Measurements from ENCODE around the gene ARL4C.

ARL4C gene

GRCh38 chr2:234491281-234491680 is 5.6 kb downstream of the ARL4C start:
- ChIA-PET POLR2A (ENCODE audit: low non-redundant PET) (no interaction called here), CTCF (no interaction called here)
- DNase-seq (ENCODE audit: low spot score) = no peak
- H3K27ac ChIP-seq = no peak overlapping the region
- TF ChIP-seq, protein P1, sequence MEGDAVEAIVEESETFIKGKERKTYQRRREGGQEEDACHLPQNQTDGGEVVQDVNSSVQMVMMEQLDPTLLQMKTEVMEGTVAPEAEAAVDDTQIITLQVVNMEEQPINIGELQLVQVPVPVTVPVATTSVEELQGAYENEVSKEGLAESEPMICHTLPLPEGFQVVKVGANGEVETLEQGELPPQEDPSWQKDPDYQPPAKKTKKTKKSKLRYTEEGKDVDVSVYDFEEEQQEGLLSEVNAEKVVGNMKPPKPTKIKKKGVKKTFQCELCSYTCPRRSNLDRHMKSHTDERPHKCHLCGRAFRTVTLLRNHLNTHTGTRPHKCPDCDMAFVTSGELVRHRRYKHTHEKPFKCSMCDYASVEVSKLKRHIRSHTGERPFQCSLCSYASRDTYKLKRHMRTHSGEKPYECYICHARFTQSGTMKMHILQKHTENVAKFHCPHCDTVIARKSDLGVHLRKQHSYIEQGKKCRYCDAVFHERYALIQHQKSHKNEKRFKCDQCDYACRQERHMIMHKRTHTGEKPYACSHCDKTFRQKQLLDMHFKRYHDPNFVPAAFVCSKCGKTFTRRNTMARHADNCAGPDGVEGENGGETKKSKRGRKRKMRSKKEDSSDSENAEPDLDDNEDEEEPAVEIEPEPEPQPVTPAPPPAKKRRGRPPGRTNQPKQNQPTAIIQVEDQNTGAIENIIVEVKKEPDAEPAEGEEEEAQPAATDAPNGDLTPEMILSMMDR (conservative IDR thresholded peaks at IDR 0.05; ENCODE audit: low read depth) = no peak

DNA sequence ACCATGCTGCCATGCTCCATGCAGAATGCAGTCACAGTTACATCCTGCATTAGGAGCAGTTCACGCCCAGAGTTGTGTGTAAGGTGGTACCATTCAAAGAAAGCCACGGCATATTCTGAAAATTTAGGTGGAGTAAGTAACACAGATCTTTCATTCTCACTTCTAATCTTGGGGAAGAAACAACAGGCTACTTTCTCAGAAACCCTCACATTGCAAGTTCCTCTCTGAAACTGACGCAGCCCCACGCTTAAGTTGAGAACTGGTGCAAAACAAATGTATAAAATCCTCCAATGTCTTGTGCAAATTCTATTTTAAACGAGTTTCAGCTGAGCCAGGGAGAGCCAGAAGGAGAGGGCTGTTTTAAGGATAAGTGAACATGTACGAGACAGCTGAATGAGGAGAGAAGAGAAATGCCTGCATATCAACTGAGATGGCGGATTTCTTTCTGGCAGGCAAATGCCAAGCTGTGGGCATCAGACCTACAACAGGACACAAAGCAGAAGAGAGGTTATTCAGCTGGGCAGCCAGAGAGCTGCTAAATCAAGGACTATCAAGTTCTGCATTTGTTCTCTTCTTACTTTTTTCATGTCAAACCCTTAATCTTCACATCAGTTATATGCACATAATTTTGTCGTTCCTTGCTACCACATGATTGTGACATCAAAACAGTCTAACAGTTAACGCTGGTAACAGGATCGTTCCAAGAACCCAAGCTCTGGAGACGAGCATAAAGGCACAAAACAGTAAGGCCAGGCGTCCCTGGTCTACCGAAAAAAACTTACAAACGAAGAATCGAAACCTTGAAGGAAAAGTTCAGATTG is 6.4 kb downstream of the ARL4C start:
- ChIA-PET CTCF (interaction anchor here (0.6 kb wide), 1 partner anchor 350 kb away, joined by 4 read pairs; no protein-coding TSS in a partner anchor), POLR2A (ENCODE audit: low non-redundant PET) (no interaction called here)
- TF ChIP-seq, protein P1 (conservative IDR thresholded peaks at IDR 0.05; ENCODE audit: low read depth) = no peak
- no peak for DNase-seq (ENCODE audit: low spot score)
- H3K27ac ChIP-seq = no peak overlapping the region

GRCh38 chr2:234488913-234489451 is 7.9 kb downstream of the ARL4C start:
- peak overlapping the region; percentile 60 for H3K27ac ChIP-seq
- TF ChIP-seq, protein P1 (conservative IDR thresholded peaks at IDR 0.05; ENCODE audit: low read depth) = no peak
- DNase-seq (ENCODE audit: low spot score) = no peak
- ChIA-PET POLR2A (ENCODE audit: low non-redundant PET) (no interaction called here), CTCF (no interaction called here)

GRCh38 chr2:234488486-234488885 is 8.4 kb downstream of the ARL4C start:
- POLR2A ChIA-PET (ENCODE audit: low non-redundant PET) = no interaction called here
- no peak for DNase-seq (ENCODE audit: low spot score)
- TF ChIP-seq, protein P1 (conservative IDR thresholded peaks at IDR 0.05; ENCODE audit: low read depth) = no peak
- CTCF ChIA-PET = no interaction called here
- H3K27ac ChIP-seq = peak overlapping the region; percentile 60

GRCh38 chr2:234487356-234487755 is 9.5 kb downstream of the ARL4C start:
- no peak for DNase-seq (ENCODE audit: low spot score)
- ChIA-PET CTCF (no interaction called here), POLR2A (ENCODE audit: low non-redundant PET) (no interaction called here)

GRCh38 chr2:234483568-234484251 is 13.2 kb downstream of the ARL4C start:
- TF ChIP-seq, protein P1 (conservative IDR thresholded peaks at IDR 0.05; ENCODE audit: low read depth) = no peak
- POLR2A ChIA-PET (ENCODE audit: low non-redundant PET) = no interaction called here

More at GRCh38 chr2:234487356-234487755, 9.5 kb downstream of the ARL4C start:
- H3K27ac ChIP-seq = peak overlapping the region; percentile 20; the same call in 1 of the 2 replicates
- TF ChIP-seq, protein P1 (conservative IDR thresholded peaks at IDR 0.05; ENCODE audit: low read depth) = no peak

More at GRCh38 chr2:234483568-234484251, 13.2 kb downstream of the ARL4C start:
- no peak overlapping the region for H3K27ac ChIP-seq
- DNase-seq (ENCODE audit: low spot score) = no peak
- CTCF ChIA-PET = interaction anchor here (0.6 kb wide), 1 partner anchor 633 kb away, joined by 4 read pairs; no protein-coding TSS in a partner anchor

Measured in RWPE1 (cell line).